ENCODE measurements around the gene RAB11FIP2. TPM values are rescaled to one million over a fixed set of nuclear protein-coding genes. Genes with fewer than 3 reads are reported as not detected.

RAB11FIP2 gene
- polyA plus RNA-seq, 1 of the 3 experiments (the other 2 are of a cell fraction): 3.0 TPM

GRCh38 chr10:118058371-118058770 lies 11.6 kb upstream of the RAB11FIP2 start:
- H3K4me1 ChIP-seq (ENCODE audit: control insufficient read depth in 1 of 2, insufficient read depth in 2 of 2, low read depth in 1 of 2, low read length in 1 of 2): no peaks in the 10 kb centered on the region; a peak in 1 of 4 replicates
- no peak for TF ChIP-seq REST (IDR thresholded peaks at IDR 0.05; ENCODE audit: low read depth, low read length)
- H3K9me2 ChIP-seq: no peaks in the 10 kb centered on the region
- no peak overlapping the region for H3K9ac ChIP-seq
- no peaks in the 10 kb centered on the region for H4K20me1 ChIP-seq (ENCODE audit: insufficient read depth)
- DNase-seq: no peak
- CTCF ChIA-PET: no interaction called here
- no peaks in the 10 kb centered on the region for H3F3A ChIP-seq (replicated peaks; ENCODE audit: insufficient read depth)
- H3K9me3 ChIP-seq: no peaks in the 10 kb centered on the region
- H3K4me3 ChIP-seq (ENCODE audit: low read depth in 2 of 2, low read length in 1 of 2): no peak overlapping the region
- H2AFZ ChIP-seq (ENCODE audit: low read depth): no peak overlapping the region
- POLR2A ChIA-PET: no interaction called here
- H3K79me2 ChIP-seq (ENCODE audit: insufficient read depth): no peaks in the 10 kb centered on the region
- no peaks in the 10 kb centered on the region for H3K27me3 ChIP-seq (ENCODE audit: insufficient read depth)
- 91% methylated on average over 1 of the region's 1 CpG for WGBS (ENCODE audit: low lambda C conversion rate)
- no peaks in the 10 kb centered on the region for H3K36me3 ChIP-seq (replicated peaks in 1 of 2; ENCODE audit: control insufficient read depth in 1 of 2, insufficient read depth in 2 of 2, low read length in 1 of 2)
- no peak overlapping the region for H3K27ac ChIP-seq (ENCODE audit: low read depth in 2 of 2, low read length in 1 of 2)
- no peak overlapping the region for H3K4me2 ChIP-seq

GRCh38 chr10:118057361-118057760 lies 10.6 kb upstream of the RAB11FIP2 start:
- peaks cover 0 to 3% of the 10 kb centered on the region in 2 experiments for H3K36me3 ChIP-seq (replicated peaks in 1 of 2; ENCODE audit: control insufficient read depth in 1 of 2, insufficient read depth in 2 of 2, low read length in 1 of 2)
- ChIA-PET CTCF (interaction anchor here (1.4 kb wide), 1 partner anchor 33 kb away, joined by 4 read pairs; no protein-coding TSS in a partner anchor), POLR2A (no interaction called here)
- WGBS (ENCODE audit: low lambda C conversion rate): 93% methylated on average over 4 of the region's 4 CpGs
- H3K27ac ChIP-seq (ENCODE audit: low read depth in 2 of 2, low read length in 1 of 2): no peak overlapping the region
- no peak overlapping the region for H3K9ac ChIP-seq
- DNase-seq: no peak
- no peak overlapping the region for H3K4me3 ChIP-seq (ENCODE audit: low read depth in 2 of 2, low read length in 1 of 2)
- H4K20me1 ChIP-seq (ENCODE audit: insufficient read depth): no peaks in the 10 kb centered on the region
- H3K9me2 ChIP-seq: no peaks in the 10 kb centered on the region
- H3K9me3 ChIP-seq: no peaks in the 10 kb centered on the region
- no peak overlapping the region for H2AFZ ChIP-seq (ENCODE audit: low read depth)
- H3K27me3 ChIP-seq (ENCODE audit: insufficient read depth): no peaks in the 10 kb centered on the region
- H3F3A ChIP-seq (replicated peaks; ENCODE audit: insufficient read depth): no peaks in the 10 kb centered on the region
- no peak overlapping the region for H3K4me2 ChIP-seq
- no peaks in the 10 kb centered on the region; a peak in 1 of 4 replicates for H3K4me1 ChIP-seq (ENCODE audit: control insufficient read depth in 1 of 2, insufficient read depth in 2 of 2, low read depth in 1 of 2, low read length in 1 of 2)
- H3K79me2 ChIP-seq (ENCODE audit: insufficient read depth): no peaks in the 10 kb centered on the region
- no peak for TF ChIP-seq TCF12 (IDR thresholded peaks at IDR 0.05)
- TF ChIP-seq REST (IDR thresholded peaks at IDR 0.05; ENCODE audit: low read depth, low read length): no peak
- TF ChIP-seq CTCF (IDR thresholded peaks at IDR 0.05): no peak
- TF ChIP-seq RCOR1 (IDR thresholded peaks at IDR 0.05; ENCODE audit: low read length): no peak
- no peak for TF ChIP-seq FOXJ3 (CRISPR knock-in tag; IDR thresholded peaks at IDR 0.05)
- no peak for TF ChIP-seq IRF3 (IDR thresholded peaks at IDR 0.05; ENCODE audit: low read depth, low read length)
- TF ChIP-seq GATA2 (CRISPR knock-in tag; IDR thresholded peaks at IDR 0.05): no peak
- TF ChIP-seq USF1 (IDR thresholded peaks at IDR 0.05; ENCODE audit: borderline replicate concordance, low read depth): no peak
- no peak for TF ChIP-seq EP300 (IDR thresholded peaks at IDR 0.05; ENCODE audit: borderline replicate concordance in 1 of 2, low read depth in 1 of 2, low read length in 1 of 2)
- no peak for TF ChIP-seq MEF2A (IDR thresholded peaks at IDR 0.05; ENCODE audit: borderline replicate concordance, low read depth)
- no peak for TF ChIP-seq USF2 (IDR thresholded peaks at IDR 0.05; ENCODE audit: borderline replicate concordance, low read depth, low read length)
- no peak for TF ChIP-seq RXRA (IDR thresholded peaks at IDR 0.05; ENCODE audit: borderline replicate concordance, low read depth)
- no peak for TF ChIP-seq RAD21 (IDR thresholded peaks at IDR 0.05; ENCODE audit: low read length)
- no peak for TF ChIP-seq SMC3 (IDR thresholded peaks at IDR 0.05; ENCODE audit: low read depth, low read length)
- no peak for TF ChIP-seq GABPA (IDR thresholded peaks at IDR 0.05; ENCODE audit: low read depth)
